Skeletal muscle tissue (tissue), 4 donors: ENCODE measurements around the gene SAFB2. TPM values are rescaled to one million over a fixed set of nuclear protein-coding genes. Genes with fewer than 3 reads are reported as not detected.
A peak's percentile ranks its signal among the peaks of the same experiment; 100 is the strongest.

Experiments
- H3K27ac ChIP-seq: one replicate; pipeline ENCODE4 v1.7.0; 2013; ENCODE audit warnings: mild to moderate bottlenecking, low read depth, low read length, inconsistent platforms
- H3K27me3 ChIP-seq, 3 donors: one replicate each; pipeline ENCODE4 v1.7.0; 2013; ENCODE audit warnings: low read length in 3 of 3; ENCODE audit not compliant: control insufficient read depth in 3 of 3, insufficient read depth in 3 of 3
- H3K36me3 ChIP-seq, 3 donors: one replicate each; pipeline ENCODE4 v1.7.0; 2013; ENCODE audit warnings: low read length in 3 of 3; ENCODE audit not compliant: control insufficient read depth in 3 of 3, insufficient read depth in 3 of 3
- H3K4me1 ChIP-seq, 3 donors: one replicate each; pipeline ENCODE4 v1.7.0; 2013; ENCODE audit warnings: low read length in 3 of 3, mild to moderate bottlenecking in 3 of 3; ENCODE audit not compliant: control insufficient read depth in 3 of 3, insufficient read depth in 3 of 3
- H3K4me3 ChIP-seq, 3 donors: one replicate each; pipeline ENCODE4 v1.7.0; 2013; ENCODE audit warnings: low read length in 3 of 3
- H3K9ac ChIP-seq, 3 donors: one replicate each; pipeline ENCODE4 v1.7.0; 2013; ENCODE audit warnings: low read length in 3 of 3, mild to moderate bottlenecking in 3 of 3, moderate library complexity in 2 of 3, low read depth in 1 of 3
- H3K9me3 ChIP-seq, 3 donors: one replicate each; pipeline ENCODE4 v1.7.0; 2013; ENCODE audit warnings: low read length in 3 of 3; ENCODE audit not compliant: control insufficient read depth in 3 of 3
- total RNA-seq: library from RNA; depleted of rRNA; stranded (reverse); fragments of >200 nt; gene quantifications from one replicate; pipeline ENCODE4 v1.2.3, GENCODE V29; 2014
- donor health status: Osteomylitis.

Gene SAFB2
- total RNA-seq, 1 donor from 2014 or later: 23.5 TPM

GRCh38 chr19:5587661-5588060 lies 34.9 kb downstream of the SAFB2 start:
- Histone ChIP-seq H3K4me3 (no peak overlapping the region), H3K36me3 (peaks cover 55 to 62% (median 60%) of the 10 kb centered on the region in 3 donors), H3K9me3 (no peaks in the 10 kb centered on the region), H3K27ac (no peak overlapping the region), H3K9ac (no peak overlapping the region), H3K27me3 (no peaks in the 10 kb centered on the region), H3K4me1 (peaks cover 28 to 40% (median 33%) of the 10 kb centered on the region in 3 donors)

- Histone ChIP-seq H3K9me3 (no peaks in the 10 kb centered on the region), H3K4me3 (no peak overlapping the region), H3K27me3 (no peaks in the 10 kb centered on the region), H3K27ac (no peak overlapping the region), H3K36me3 (peaks cover 52 to 59% (median 59%) of the 10 kb centered on the region in 3 donors), H3K4me1 (peaks cover 28 to 40% (median 33%) of the 10 kb centered on the region in 3 donors), H3K9ac (no peak overlapping the region)
Measured at GRCh38 chr19:5587071-5587455, 35.5 kb downstream of the SAFB2 start.

- H3K4me1 ChIP-seq: peaks cover 28 to 40% (median 33%) of the 10 kb centered on the region in 3 donors
- H3K27ac ChIP-seq: peak overlapping the region; percentile 64
- H3K4me3 ChIP-seq: peak overlapping the region in 1 of 3 donors; percentile 17
- peaks cover 50 to 55% (median 55%) of the 10 kb centered on the region in 3 donors for H3K36me3 ChIP-seq
- H3K27me3 ChIP-seq: no peaks in the 10 kb centered on the region
- peak overlapping the region in 2 of 3 donors; percentile 16 to 72 for H3K9ac ChIP-seq
- no peaks in the 10 kb centered on the region for H3K9me3 ChIP-seq
Measured at GRCh38 chr19:5586300-5587070, 36.1 kb downstream of the SAFB2 start.

GRCh38 chr19:5585461-5586299 lies 36.9 kb downstream of the SAFB2 start:
- Histone ChIP-seq H3K4me3 (peak overlapping the region in 2 of 3 donors; percentile 17 to 41), H3K27ac (peak overlapping the region; percentile 64), H3K36me3 (peaks cover 48 to 53% (median 50%) of the 10 kb centered on the region in 3 donors), H3K4me1 (peaks cover 28 to 40% (median 33%) of the 10 kb centered on the region in 3 donors), H3K9ac (peak overlapping the region; percentile 16 to 72 (median 21)), H3K9me3 (no peaks in the 10 kb centered on the region), H3K27me3 (no peaks in the 10 kb centered on the region)

GRCh38 chr19:5580161-5580571 lies 42.4 kb downstream of the SAFB2 start:
- no peak overlapping the region for H3K27ac ChIP-seq
- H3K27me3 ChIP-seq: no peaks in the 10 kb centered on the region
- H3K36me3 ChIP-seq: peaks cover 5 to 10% (median 9%) of the 10 kb centered on the region in 3 donors
- H3K9ac ChIP-seq: no peak overlapping the region
- H3K4me3 ChIP-seq: no peak overlapping the region
- no peaks in the 10 kb centered on the region for H3K9me3 ChIP-seq
- H3K4me1 ChIP-seq: peaks cover 2 to 5% (median 4%) of the 10 kb centered on the region in 3 donors

GRCh38 chr19:5579697-5580096 lies 42.9 kb downstream of the SAFB2 start:
- Histone ChIP-seq H3K27ac (no peak overlapping the region), H3K4me3 (no peak overlapping the region), H3K4me1 (peaks cover 0 to 4% (median 0%) of the 10 kb centered on the region in 3 donors), H3K36me3 (peaks cover 5 to 10% (median 9%) of the 10 kb centered on the region in 3 donors), H3K9me3 (no peaks in the 10 kb centered on the region), H3K9ac (no peak overlapping the region), H3K27me3 (no peaks in the 10 kb centered on the region)

- H3K4me1 ChIP-seq: peaks cover 0 to 4% (median 0%) of the 10 kb centered on the region in 3 donors
- no peaks in the 10 kb centered on the region for H3K9me3 ChIP-seq
- no peak overlapping the region for H3K27ac ChIP-seq
- peaks cover 5 to 10% (median 9%) of the 10 kb centered on the region in 3 donors for H3K36me3 ChIP-seq
- no peaks in the 10 kb centered on the region for H3K27me3 ChIP-seq
- H3K9ac ChIP-seq: no peak overlapping the region
- no peak overlapping the region for H3K4me3 ChIP-seq
Measured at GRCh38 chr19:5579286-5579685, 43.3 kb downstream of the SAFB2 start.

- Histone ChIP-seq H3K9ac (peak overlapping the region in 1 of 3 donors; percentile 54), H3K36me3 (peaks cover 5 to 10% (median 9%) of the 10 kb centered on the region in 3 donors), H3K9me3 (no peaks in the 10 kb centered on the region), H3K27me3 (no peaks in the 10 kb centered on the region), H3K27ac (no peak overlapping the region), H3K4me1 (peaks cover 0 to 4% (median 0%) of the 10 kb centered on the region in 3 donors), H3K4me3 (no peak overlapping the region)
Measured at GRCh38 chr19:5578097-5578846, 44.3 kb downstream of the SAFB2 start.

GRCh38 chr19:5575590-5575989 lies 47.0 kb downstream of the SAFB2 start:
- H3K4me1 ChIP-seq: peaks cover 0 to 4% (median 0%) of the 10 kb centered on the region in 3 donors
- H3K27ac ChIP-seq: no peak overlapping the region
- H3K4me3 ChIP-seq: no peak overlapping the region
- H3K9ac ChIP-seq: no peak overlapping the region
- H3K9me3 ChIP-seq: no peaks in the 10 kb centered on the region
- no peaks in the 10 kb centered on the region for H3K27me3 ChIP-seq
- H3K36me3 ChIP-seq: no peaks in the 10 kb centered on the region
